GM23338 (cell line): Measurements from ENCODE around the gene ELOB.

Experiments used
- CTCF ChIP-seq, 2 experiments: fragments of 200-600 bp in 1 of 2; sonication (generic) in 1 of 2; conservative IDR thresholded peaks; 2 replicates each; pipeline versions ENCODE4 v1.5.1 to v1.6.1; 2016 to 2017; ENCODE audit warnings: antibody characterized with exemption in 2 of 2, low read depth in 2 of 2, mild to moderate bottlenecking in 2 of 2, moderate library complexity in 1 of 2
- ETS1 ChIP-seq: IDR thresholded peaks from 2 replicates; pipeline ENCODE4 v1.6.1; 2016; ENCODE audit warnings: antibody characterized with exemption
- EZH2 ChIP-seq: fragments of 200-600 bp; sonication (generic); IDR thresholded peaks from one replicate; pipeline ENCODE4 v1.8.0; 2017; ENCODE audit warnings: antibody characterized with exemption, mild to moderate bottlenecking, low read depth; ENCODE audit not compliant: unreplicated experiment
- POLR2AphosphoS5 ChIP-seq: IDR thresholded peaks from 2 replicates; pipeline ENCODE4 v1.6.1; 2016; ENCODE audit warnings: antibody characterized with exemption, low read depth
- REST ChIP-seq: IDR thresholded peaks from one replicate; pipeline ENCODE4 v1.6.1; 2018; ENCODE audit warnings: antibody characterized with exemption; ENCODE audit not compliant: unreplicated experiment

- TF ChIP-seq POLR2AphosphoS5 = no peak
- no peak for TF ChIP-seq REST
- TF ChIP-seq CTCF (conservative IDR thresholded peaks at IDR 0.05; ENCODE audit: low read depth in 2 of 2) = no peak
- TF ChIP-seq EZH2 = no peak
- TF ChIP-seq ETS1 = no peak
These were observed 7.4 kb upstream of the ELOB start for GRCh38 chr16:2784358-2785100.
